Stimulated activated naive CD8-positive, alpha-beta T cell treated with anti-CD3 and anti-CD28 coated beads, Interleukin-15, amount 100 ng/mL, for 72 hours (primary cell): ENCODE measurements around the gene CXCL9.
"Not testable (repeated sequence)": the region's sequence is repeated elsewhere in the genome, so short reads cannot be mapped to it uniquely, and the experiment has no call there.

ENCODE experiments used
- ATAC-seq: fragments of 150-1000 bp; cut with Tn5 transposase; 2 replicates; pipeline ENCODE4 v1.10.0; 2021; ENCODE audit warnings: mild to moderate bottlenecking, moderate library complexity
- DNase-seq, 2 donors: peaks; one replicate each; pipeline ENCODE4 v3.0.0; 2021 to 2022
- H3K27ac Mint-ChIP-seq, 2 donors: one replicate each; pipeline ENCODE4 v1.8.0; 2022; ENCODE audit warnings: mild to moderate bottlenecking in 2 of 2, mixed read lengths in 2 of 2, moderate library complexity in 2 of 2
- H3K27me3 Mint-ChIP-seq: one replicate; pipeline ENCODE4 v1.8.0; 2022; ENCODE audit warnings: mixed read lengths
- H3K4me1 Mint-ChIP-seq: one replicate; pipeline ENCODE4 v1.8.0; 2022; ENCODE audit warnings: mild to moderate bottlenecking, mixed read lengths
- H3K4me3 Mint-ChIP-seq, 2 donors: one replicate each; pipeline ENCODE4 v1.8.0; 2022; ENCODE audit warnings: mild to moderate bottlenecking in 2 of 2, mixed read lengths in 2 of 2, moderate library complexity in 1 of 2
- H3K9me3 Mint-ChIP-seq, 2 donors: one replicate each; pipeline ENCODE4 v1.8.0; 2022; ENCODE audit warnings: mixed read lengths in 2 of 2

The CXCL9 gene

GRCh38 chr4:75998525-75999147, 8.7 kb downstream of the CXCL9 start:
- not testable (repeated sequence) for DNase-seq, H3K27me3 Mint-ChIP-seq, H3K9me3 Mint-ChIP-seq, H3K4me1 Mint-ChIP-seq, ATAC-seq, H3K4me3 Mint-ChIP-seq
- peak overlapping the region in 1 of 2 donors; percentile 42 for H3K27ac Mint-ChIP-seq

- Mint-ChIP-seq H3K27ac (no peak overlapping the region), H3K27me3 (peaks cover 10% of the 10 kb centered on the region), H3K4me3 (no peak overlapping the region), H3K9me3 (no peaks in the 10 kb centered on the region), H3K4me1 (no peaks in the 10 kb centered on the region)
- DNase-seq (no peak), ATAC-seq (no peak)
These were observed 9.4 kb downstream of the CXCL9 start for GRCh38 chr4:75997946-75998345.

- no peak overlapping the region for H3K4me3 Mint-ChIP-seq
These were observed 10.2 kb downstream of the CXCL9 start for GRCh38 chr4:75997081-75997480.

GRCh38 chr4:75995727-75996126, 11.6 kb downstream of the CXCL9 start:
- ATAC-seq (no peak), DNase-seq (no peak)
- no peaks in the 10 kb centered on the region for H3K9me3 Mint-ChIP-seq
- H3K27ac Mint-ChIP-seq, result no peak overlapping the region
- peaks cover 6% of the 10 kb centered on the region for H3K4me1 Mint-ChIP-seq
- H3K27me3 Mint-ChIP-seq, result peaks cover 10% of the 10 kb centered on the region
- H3K4me3 Mint-ChIP-seq, result no peak overlapping the region

More at GRCh38 chr4:75997081-75997480, 10.2 kb downstream of the CXCL9 start:
- no peak overlapping the region for H3K27ac Mint-ChIP-seq
- DNase-seq (no peak), ATAC-seq (no peak)
- H3K9me3 Mint-ChIP-seq, result no peaks in the 10 kb centered on the region
- peaks cover 10% of the 10 kb centered on the region for H3K27me3 Mint-ChIP-seq
- H3K4me1 Mint-ChIP-seq, result no peaks in the 10 kb centered on the region

DNA sequence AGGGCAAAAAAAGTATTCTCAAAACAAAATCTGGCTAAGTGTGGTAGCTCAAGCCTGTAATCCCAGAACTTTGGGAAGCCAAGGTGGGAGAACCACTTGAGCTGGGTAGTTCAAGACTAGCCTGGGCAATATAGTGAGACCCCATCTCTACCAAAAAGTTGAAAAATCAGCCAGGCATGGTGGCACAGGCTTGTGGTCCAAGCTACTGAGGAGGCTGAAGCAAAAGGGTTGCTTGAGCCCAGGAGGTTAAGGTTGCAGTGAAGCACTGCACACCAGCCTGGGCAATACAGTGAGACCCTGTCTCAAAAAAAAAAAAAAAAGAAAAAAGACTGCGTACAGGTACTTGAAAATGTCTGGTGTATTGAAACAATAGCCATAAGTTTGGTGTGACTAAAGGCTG, 14.8 kb downstream of the CXCL9 start:
- peaks cover 0 to 8% of the 10 kb centered on the region in 2 donors for H3K9me3 Mint-ChIP-seq
- DNase-seq, result no peak
- no peak for ATAC-seq
- no peak overlapping the region for H3K4me3 Mint-ChIP-seq
- H3K27ac Mint-ChIP-seq, result no peak overlapping the region
- H3K27me3 Mint-ChIP-seq, result peaks cover 10% of the 10 kb centered on the region
- peaks cover 6% of the 10 kb centered on the region for H3K4me1 Mint-ChIP-seq

DNA sequence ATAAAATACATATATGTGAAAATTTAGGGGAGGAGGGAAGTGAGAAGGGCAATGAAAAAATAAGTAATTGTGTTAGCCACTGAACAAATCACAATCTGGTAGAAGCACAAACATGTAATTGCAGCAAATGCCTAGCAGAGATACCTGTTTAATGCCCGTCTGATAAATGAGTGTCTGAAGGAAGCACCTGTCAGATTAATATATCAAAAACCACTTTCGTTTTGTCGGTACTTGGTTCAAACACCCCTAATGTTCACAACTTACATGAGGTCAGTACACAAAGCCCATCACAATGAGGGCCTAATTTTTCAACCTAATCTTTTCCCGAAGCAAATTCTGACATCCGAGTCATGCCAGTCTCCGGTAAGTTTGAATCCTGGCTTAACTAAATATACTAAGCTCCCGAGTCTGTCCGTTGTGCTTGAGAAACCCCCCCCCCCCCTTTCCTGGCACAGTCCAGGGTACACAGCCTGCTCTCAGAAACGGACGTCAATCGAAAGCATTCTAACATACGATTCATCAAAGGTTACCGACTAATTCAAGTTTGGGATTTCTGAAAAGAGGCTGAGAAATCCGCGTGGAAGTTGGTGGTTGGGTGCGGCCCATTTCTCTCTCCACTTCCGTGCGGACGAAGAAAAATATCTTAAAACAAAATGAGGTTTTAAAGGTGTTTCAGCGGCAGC, 17.3 kb downstream of the CXCL9 start:
- peaks cover 0 to 8% of the 10 kb centered on the region in 2 donors for H3K9me3 Mint-ChIP-seq
- peak overlapping the region; percentile 90 for H3K4me3 Mint-ChIP-seq
- ATAC-seq, result no peak
- peak overlapping the region; percentile 93 to 95 for H3K27ac Mint-ChIP-seq
- H3K27me3 Mint-ChIP-seq, result peaks cover 9% of the 10 kb centered on the region
- no peak for DNase-seq
- peaks cover 6% of the 10 kb centered on the region for H3K4me1 Mint-ChIP-seq

- H3K4me3 Mint-ChIP-seq, result no peak overlapping the region
- no peak for ATAC-seq
- no peaks in the 10 kb centered on the region for H3K27me3 Mint-ChIP-seq
- peaks cover 0 to 8% of the 10 kb centered on the region in 2 donors for H3K9me3 Mint-ChIP-seq
- no peak overlapping the region for H3K27ac Mint-ChIP-seq
- DNase-seq, result no peak
- no peaks in the 10 kb centered on the region for H3K4me1 Mint-ChIP-seq
These were observed 22.2 kb downstream of the CXCL9 start for GRCh38 chr4:75985116-75985515.

DNA sequence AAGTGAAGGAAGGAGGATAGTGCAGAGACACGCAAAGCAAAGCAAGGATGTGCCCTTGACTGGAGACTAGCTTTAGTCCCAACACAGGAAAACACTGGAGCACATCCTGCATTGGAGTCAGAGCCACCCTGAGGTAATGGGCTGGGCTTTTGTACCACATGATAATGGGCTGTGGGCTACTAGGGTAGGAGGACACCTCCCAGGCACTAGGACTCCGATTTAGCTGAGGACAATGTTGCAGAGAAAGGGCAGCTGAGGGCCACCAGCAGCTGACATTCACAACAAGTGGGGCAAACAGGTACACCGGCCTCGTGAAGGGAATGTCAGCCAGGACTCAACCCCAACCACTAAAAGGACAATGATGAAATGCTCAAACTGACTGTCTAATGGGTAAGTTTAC, 26.7 kb downstream of the CXCL9 start:
- Mint-ChIP-seq H3K4me3 (no peak overlapping the region), H3K27ac (no peak overlapping the region), H3K27me3 (no peaks in the 10 kb centered on the region), H3K4me1 (no peaks in the 10 kb centered on the region), H3K9me3 (no peaks in the 10 kb centered on the region)
- ATAC-seq (no peak), DNase-seq (no peak)

GRCh38 chr4:75976177-75976576, 31.1 kb downstream of the CXCL9 start:
- ATAC-seq, result no peak

GRCh38 chr4:75973766-75974165, 33.5 kb downstream of the CXCL9 start:
- no peaks in the 10 kb centered on the region for H3K4me1 Mint-ChIP-seq
- no peak overlapping the region for H3K27ac Mint-ChIP-seq
- no peak overlapping the region for H3K4me3 Mint-ChIP-seq
- no peaks in the 10 kb centered on the region for H3K27me3 Mint-ChIP-seq
- no peaks in the 10 kb centered on the region for H3K9me3 Mint-ChIP-seq
- no peak for ATAC-seq
- DNase-seq, result no peak

More at GRCh38 chr4:75976177-75976576, 31.1 kb downstream of the CXCL9 start:
- H3K9me3 Mint-ChIP-seq, result no peaks in the 10 kb centered on the region
- no peaks in the 10 kb centered on the region for H3K27me3 Mint-ChIP-seq
- no peak overlapping the region for H3K27ac Mint-ChIP-seq
- no peak for DNase-seq
- no peak overlapping the region for H3K4me3 Mint-ChIP-seq
- no peaks in the 10 kb centered on the region for H3K4me1 Mint-ChIP-seq

DNA sequence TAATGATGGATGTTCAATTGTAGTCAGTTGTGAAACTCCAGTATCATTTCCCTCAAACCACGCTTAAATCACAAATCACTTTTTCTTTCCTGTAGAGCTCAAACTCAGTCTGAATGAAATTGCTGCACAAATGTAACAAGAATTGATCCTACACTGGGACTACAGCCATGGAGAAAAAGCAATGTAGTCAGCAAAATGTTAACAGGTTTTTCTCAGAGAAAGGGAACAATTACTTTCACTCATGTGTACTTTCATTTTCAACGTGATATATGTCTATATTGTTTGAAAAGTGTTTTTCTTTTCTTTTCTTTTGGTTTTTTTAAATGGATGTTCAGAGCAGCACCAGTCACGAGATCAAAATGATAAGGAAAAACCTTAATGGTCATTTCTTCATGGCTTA, 39.2 kb downstream of the CXCL9 start:
- H3K9me3 Mint-ChIP-seq, result no peaks in the 10 kb centered on the region
- no peak for ATAC-seq

GRCh38 chr4:75963558-75963957, 43.8 kb downstream of the CXCL9 start:
- ATAC-seq (no peak), DNase-seq (no peak)
- H3K9me3 Mint-ChIP-seq, result no peaks in the 10 kb centered on the region
- no peak overlapping the region for H3K27ac Mint-ChIP-seq
- peaks cover 5% of the 10 kb centered on the region for H3K4me1 Mint-ChIP-seq
- H3K27me3 Mint-ChIP-seq, result no peaks in the 10 kb centered on the region
- no peak overlapping the region for H3K4me3 Mint-ChIP-seq

More for the DNA sequence above, 39.2 kb downstream of the CXCL9 start:
- Mint-ChIP-seq H3K4me1 (peaks cover 7% of the 10 kb centered on the region), H3K4me3 (no peak overlapping the region), H3K27me3 (no peaks in the 10 kb centered on the region), H3K27ac (no peak overlapping the region)
- DNase-seq, result no peak

GRCh38 chr4:75962072-75962471, 45.2 kb downstream of the CXCL9 start:
- DNase-seq, H3K4me3 Mint-ChIP-seq, H3K27me3 Mint-ChIP-seq, H3K9me3 Mint-ChIP-seq, H3K4me1 Mint-ChIP-seq, ATAC-seq, H3K27ac Mint-ChIP-seq: not testable (repeated sequence)

- not testable (repeated sequence) for DNase-seq, H3K27me3 Mint-ChIP-seq, H3K4me1 Mint-ChIP-seq, H3K27ac Mint-ChIP-seq, H3K4me3 Mint-ChIP-seq, H3K9me3 Mint-ChIP-seq, ATAC-seq
These were observed 48.8 kb downstream of the CXCL9 start for GRCh38 chr4:75958546-75958945.

DNA sequence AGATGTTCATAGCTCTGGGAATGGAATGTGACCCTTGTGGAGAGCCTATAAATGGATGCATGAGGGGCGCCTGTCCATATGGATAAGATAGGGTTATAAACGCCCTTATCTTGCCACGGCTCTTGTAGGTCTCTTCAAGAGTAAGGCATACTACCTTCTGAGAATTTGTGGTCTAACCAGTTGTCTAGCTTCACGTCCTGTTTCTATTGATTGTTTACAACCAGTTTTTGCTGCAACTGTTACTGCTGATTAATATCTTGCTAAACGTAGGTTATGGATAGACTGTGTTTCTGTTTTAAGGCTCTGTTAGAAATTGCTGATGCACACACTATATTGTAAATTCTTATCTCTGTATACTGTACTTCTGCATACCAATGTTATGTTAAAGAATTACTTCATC, 52.5 kb downstream of the CXCL9 start:
- not testable (repeated sequence) for H3K4me3 Mint-ChIP-seq, H3K27ac Mint-ChIP-seq, H3K9me3 Mint-ChIP-seq, H3K4me1 Mint-ChIP-seq, ATAC-seq, DNase-seq, H3K27me3 Mint-ChIP-seq

GRCh38 chr4:75953509-75953908, 53.8 kb downstream of the CXCL9 start:
- DNase-seq, result no peak
- no peak for ATAC-seq
- Mint-ChIP-seq H3K4me1 (no peaks in the 10 kb centered on the region), H3K27me3 (no peaks in the 10 kb centered on the region), H3K27ac (peak overlapping the region in 1 of 2 donors; percentile 8), H3K9me3 (no peaks in the 10 kb centered on the region), H3K4me3 (no peak overlapping the region)
